Esophagus muscularis mucosa (tissue), 4 donors: ENCODE measurements around the gene TNFAIP2. TPM values are rescaled to one million over a fixed set of nuclear protein-coding genes. Genes with fewer than 3 reads are reported as not detected.

Source experiments
- DNase-seq: peaks from one replicate; pipeline ENCODE4 v3.0.0-alpha.2; 2017; ENCODE audit errors: extremely low spot score
- H3K27ac ChIP-seq, 4 donors: fragments of 200-600 bp; sonication (generic); replicated peaks in 1 of 4; 1 replicate in 3 of 4; 2 replicates in 1 of 4; pipeline ENCODE4 v1.5.1; 2016 to 2019; ENCODE audit warnings: mild to moderate bottlenecking in 1 of 4
- H3K27me3 ChIP-seq, 4 donors: fragments of 200-600 bp; sonication (generic); one replicate each; pipeline versions ENCODE4 v1.5.1 to v1.6.0; 2016 to 2019
- H3K36me3 ChIP-seq, 4 donors: fragments of 200-600 bp; sonication (generic); one replicate each; pipeline ENCODE4 v1.5.1; 2016 to 2019
- H3K4me1 ChIP-seq, 4 donors: fragments of 200-600 bp; sonication (generic); one replicate each; pipeline ENCODE4 v1.5.1; 2016 to 2019
- H3K4me3 ChIP-seq, 4 donors: fragments of 200-600 bp; sonication (generic); 1 replicate in 2 of 4; 2 replicates in 2 of 4; pipeline ENCODE4 v1.5.1; 2016 to 2019; ENCODE audit warnings: mild to moderate bottlenecking in 4 of 4, moderate library complexity in 1 of 4
- H3K9me3 ChIP-seq, 4 donors: fragments of 200-600 bp; sonication (generic); 1 replicate in 3 of 4; 2 replicates in 1 of 4; pipeline ENCODE4 v1.5.1; 2016 to 2019
- EP300 ChIP-seq: sonication (generic); formaldehyde crosslinking; IDR thresholded peaks from one replicate; pipeline ENCODE4 v1.6.1; 2017; ENCODE audit warnings: antibody characterized with exemption
- POLR2A ChIP-seq: fragments of 450-650 bp; IDR thresholded peaks from one replicate; pipeline ENCODE4 v1.6.1; 2017; ENCODE audit warnings: antibody characterized with exemption, moderate library complexity, mild to moderate bottlenecking, low read depth
- POLR2AphosphoS5 ChIP-seq, 2 donors: sonication (generic); formaldehyde crosslinking; IDR thresholded peaks; one replicate each; pipeline ENCODE4 v1.6.1; 2017; ENCODE audit warnings: antibody characterized with exemption in 2 of 2
- WGBS: methylation state at CpG from one replicate; pipeline ENCODE4 v1.1.5; 2018; 5-methylcytosine and 5-hydroxymethylcytosine counted together
- intact Hi-C: fragments of 100-400 bp; cut with DNase I; formaldehyde crosslinking; loops from one replicate; pipeline ENCODE4 v1.15.1; 2023
- total RNA-seq, 4 donors: library from RNA; depleted of rRNA; stranded (reverse); fragments of >200 nt; gene quantifications; one replicate each; pipeline versions ENCODE4 v1.1.0 to v1.2.1, GENCODE V29; 2016
- TF ChIP-seq, protein P1 (sequence below), 3 experiments: fragments of 200-600 bp in 2 of 3; fragments of 450-650 bp in 1 of 3; sonication (generic) in 2 of 3; IDR thresholded peaks; one replicate each; pipeline ENCODE4 v1.5.1; 2017 to 2019; ENCODE audit warnings: antibody characterized with exemption in 3 of 3, mild to moderate bottlenecking in 2 of 3, moderate library complexity in 1 of 3

TNFAIP2 gene
- total RNA-seq, 4 donors from 2014 or later, result 29.0 to 104 (median 74.0) TPM

GRCh38 chr14:103137689-103138300 is 14.5 kb downstream of the TNFAIP2 start:
- Histone ChIP-seq H3K27ac (peak overlapping the region; percentile 20 to 65 (median 46)), H3K27me3 (peaks cover 0 to 38% (median 9%) of the 10 kb centered on the region in 4 donors), H3K4me3 (no peak overlapping the region), H3K9me3 (no peaks in the 10 kb centered on the region), H3K4me1 (peaks cover 11 to 34% (median 25%) of the 10 kb centered on the region in 4 donors), H3K36me3 (peaks cover under 1 to 35% (median 32%) of the 10 kb centered on the region in 4 donors)
- TF ChIP-seq POLR2A (no peak), EP300 (no peak), POLR2AphosphoS5 (IDR thresholded peaks at IDR 0.05) (no peak)
- TF ChIP-seq, protein P1, sequence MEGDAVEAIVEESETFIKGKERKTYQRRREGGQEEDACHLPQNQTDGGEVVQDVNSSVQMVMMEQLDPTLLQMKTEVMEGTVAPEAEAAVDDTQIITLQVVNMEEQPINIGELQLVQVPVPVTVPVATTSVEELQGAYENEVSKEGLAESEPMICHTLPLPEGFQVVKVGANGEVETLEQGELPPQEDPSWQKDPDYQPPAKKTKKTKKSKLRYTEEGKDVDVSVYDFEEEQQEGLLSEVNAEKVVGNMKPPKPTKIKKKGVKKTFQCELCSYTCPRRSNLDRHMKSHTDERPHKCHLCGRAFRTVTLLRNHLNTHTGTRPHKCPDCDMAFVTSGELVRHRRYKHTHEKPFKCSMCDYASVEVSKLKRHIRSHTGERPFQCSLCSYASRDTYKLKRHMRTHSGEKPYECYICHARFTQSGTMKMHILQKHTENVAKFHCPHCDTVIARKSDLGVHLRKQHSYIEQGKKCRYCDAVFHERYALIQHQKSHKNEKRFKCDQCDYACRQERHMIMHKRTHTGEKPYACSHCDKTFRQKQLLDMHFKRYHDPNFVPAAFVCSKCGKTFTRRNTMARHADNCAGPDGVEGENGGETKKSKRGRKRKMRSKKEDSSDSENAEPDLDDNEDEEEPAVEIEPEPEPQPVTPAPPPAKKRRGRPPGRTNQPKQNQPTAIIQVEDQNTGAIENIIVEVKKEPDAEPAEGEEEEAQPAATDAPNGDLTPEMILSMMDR (IDR thresholded peaks at IDR 0.05), result no peak
- intact Hi-C loops, result no loop called here
- 82% methylated on average over 8 of the region's 22 CpGs for WGBS
- no peak for DNase-seq

DNA sequence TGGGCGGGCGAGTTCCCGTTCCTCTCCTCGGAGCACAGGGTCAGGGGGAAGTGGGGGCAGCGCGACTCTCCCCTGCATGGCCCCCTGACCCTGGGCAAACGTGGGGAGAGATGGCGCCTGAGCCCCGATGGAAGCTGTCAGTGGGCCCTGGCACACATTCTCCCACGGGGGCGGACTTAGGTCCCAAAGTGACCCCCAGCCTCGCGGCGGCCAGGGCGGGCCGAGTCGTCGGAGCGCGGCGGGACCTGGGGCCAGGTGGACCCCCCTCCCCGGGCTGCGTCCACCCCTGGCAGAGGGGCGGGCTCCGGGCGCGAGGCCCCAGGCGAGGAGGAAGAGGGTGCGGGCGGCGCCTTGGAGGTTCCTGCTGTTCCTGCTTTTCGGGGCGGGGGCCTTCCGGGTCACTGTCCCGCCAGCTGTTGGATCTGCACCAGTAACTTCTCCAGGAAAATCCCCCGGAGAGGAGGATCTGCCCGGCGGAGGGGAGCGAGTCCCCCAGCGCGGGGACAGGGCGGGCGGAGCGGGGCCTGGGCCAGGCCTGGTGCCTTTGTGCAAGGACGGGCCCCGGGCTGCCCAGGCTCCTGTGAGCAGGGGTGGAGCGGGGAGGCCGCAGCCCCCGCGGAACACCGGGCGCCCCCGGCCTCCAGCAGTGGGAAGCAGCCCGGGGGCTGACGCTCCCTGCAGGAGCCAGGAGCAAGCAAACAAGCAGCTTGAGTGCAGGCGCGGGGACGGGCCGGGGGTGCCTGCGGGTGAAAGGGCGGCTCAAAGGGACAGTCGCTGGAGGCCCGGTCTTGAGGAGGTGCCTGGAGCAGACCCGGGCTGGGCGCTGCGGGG is 15.3 kb downstream of the TNFAIP2 start:
- Histone ChIP-seq H3K27me3 (peaks cover 0 to 45% (median 12%) of the 10 kb centered on the region in 4 donors), H3K36me3 (peaks cover 0 to 28% (median 25%) of the 10 kb centered on the region in 4 donors), H3K4me3 (peak overlapping the region; percentile 32 to 45 (median 40)), H3K9me3 (no peaks in the 10 kb centered on the region), H3K27ac (peak overlapping the region; percentile 20 to 65 (median 46)), H3K4me1 (peaks cover 11 to 33% (median 24%) of the 10 kb centered on the region in 4 donors)
- TF ChIP-seq EP300 (no peak), POLR2A (no peak), POLR2AphosphoS5 (IDR thresholded peaks at IDR 0.05) (no peak)
- TF ChIP-seq, protein P1 (IDR thresholded peaks at IDR 0.05), result no peak
- 32% methylated on average over 19 of the region's 66 CpGs for WGBS
- no peak for DNase-seq
- intact Hi-C loops, result no loop called here

DNA sequence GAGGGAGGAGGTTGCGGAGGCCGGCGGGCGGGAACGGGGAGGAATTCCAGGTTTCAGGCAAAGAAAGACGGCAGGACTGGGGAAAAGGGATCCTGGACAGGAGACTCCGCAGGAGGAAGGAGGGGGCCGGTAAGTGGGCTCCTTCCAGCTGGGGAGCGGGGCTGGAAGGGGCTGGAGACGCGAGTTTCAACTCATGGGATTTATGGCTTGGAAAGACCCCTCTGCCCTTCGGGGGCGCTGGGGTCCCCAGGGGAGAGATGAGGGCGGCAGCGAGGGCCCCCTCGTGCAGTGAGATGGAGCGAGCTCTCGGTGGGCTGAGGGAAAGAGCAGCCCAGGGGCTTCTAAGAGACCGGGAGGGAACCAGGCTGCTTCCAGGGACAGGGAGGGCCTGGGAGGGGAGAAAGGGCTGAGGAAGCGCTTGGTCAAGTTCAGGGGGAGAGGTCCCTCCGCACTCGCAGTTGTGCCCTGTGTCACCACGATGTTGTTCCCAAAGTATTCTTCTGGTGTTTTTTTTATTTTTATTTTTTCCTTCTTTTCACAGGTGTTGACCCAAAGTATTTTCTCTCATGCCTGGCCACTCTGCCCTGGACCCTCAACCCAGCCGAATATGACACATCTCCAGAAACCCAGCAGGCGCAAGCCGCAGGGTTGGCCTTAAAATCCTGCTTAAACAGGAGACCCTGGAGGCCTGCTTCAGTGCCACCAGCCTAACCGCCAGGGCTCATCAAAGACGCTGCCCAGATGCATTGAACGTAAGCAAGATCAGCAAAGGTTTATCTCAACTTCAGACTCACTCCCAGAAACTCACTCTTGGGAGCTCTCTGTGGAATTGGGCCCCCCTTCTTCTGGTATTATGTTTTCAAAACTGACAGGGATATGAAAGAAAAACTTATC is 16.1 kb downstream of the TNFAIP2 start:
- DNase-seq, result no peak
- H3K36me3 ChIP-seq, result peaks cover 0 to 19% (median 16%) of the 10 kb centered on the region in 4 donors
- H3K4me3 ChIP-seq, result peak overlapping the region; percentile 32 to 45 (median 40)
- H3K4me1 ChIP-seq, result peaks cover 11 to 33% (median 24%) of the 10 kb centered on the region in 4 donors
- TF ChIP-seq POLR2AphosphoS5 (IDR thresholded peaks at IDR 0.05), result no peak
- no peak for TF ChIP-seq EP300
- TF ChIP-seq, protein P1 (IDR thresholded peaks at IDR 0.05), result no peak
- TF ChIP-seq POLR2A, result no peak
- H3K27ac ChIP-seq, result peak overlapping the region; percentile 16 to 65 (median 38)
- H3K9me3 ChIP-seq, result no peaks in the 10 kb centered on the region
- H3K27me3 ChIP-seq, result peaks cover 0 to 48% (median 13%) of the 10 kb centered on the region in 4 donors
- intact Hi-C loops, result loop anchor here (5.0 kb wide), 1 partner anchor 32 kb away; no protein-coding TSS in a partner anchor
- WGBS, result 59% methylated on average over 29 of the region's 29 CpGs

- H3K4me1 ChIP-seq, result peaks cover 11 to 33% (median 24%) of the 10 kb centered on the region in 4 donors
- H3K27me3 ChIP-seq, result peaks cover 0 to 50% (median 13%) of the 10 kb centered on the region in 4 donors
- H3K9me3 ChIP-seq, result no peaks in the 10 kb centered on the region
- no peak overlapping the region for H3K4me3 ChIP-seq
- H3K36me3 ChIP-seq, result peaks cover 0 to 8% (median 6%) of the 10 kb centered on the region in 4 donors
- WGBS, result 57% methylated on average over 12 of the region's 12 CpGs
- H3K27ac ChIP-seq, result no peak overlapping the region
- intact Hi-C loops, result loop anchor here (5.0 kb wide), 1 partner anchor 33 kb away; no protein-coding TSS in a partner anchor
- TF ChIP-seq POLR2A (no peak), EP300 (no peak), POLR2AphosphoS5 (IDR thresholded peaks at IDR 0.05) (no peak)
- TF ChIP-seq, protein P1 (IDR thresholded peaks at IDR 0.05), result no peak
- DNase-seq, result no peak
Observed at GRCh38 chr14:103140316-103141109, 17.3 kb downstream of the TNFAIP2 start.
